HG03066 (cell line): ENCODE data around the gene BACH1.

ENCODE experiments used
- ATAC-seq: cut with Tn5 transposase; IDR thresholded peaks from one replicate; pipeline ENCODE4 v1.9.1; 2021; ENCODE audit warnings: low read depth; ENCODE audit not compliant: unreplicated experiment

BACH1 gene

GRCh38 chr21:29374481-29374880 is 75.8 kb downstream of the BACH1 start:
- no peak for ATAC-seq

- peak; percentile 76 for ATAC-seq
Measured at GRCh38 chr21:29376556-29376955, 77.8 kb downstream of the BACH1 start.

- no peak for ATAC-seq
Measured at GRCh38 chr21:29377266-29377665, 78.5 kb downstream of the BACH1 start.

- no peak for ATAC-seq
Measured at GRCh38 chr21:29378832-29379231, 80.1 kb downstream of the BACH1 start.

GRCh38 chr21:29379517-29380054 is 80.9 kb downstream of the BACH1 start:
- no peak for ATAC-seq

GRCh38 chr21:29382030-29382654 is 83.4 kb downstream of the BACH1 start:
- no peak for ATAC-seq

- ATAC-seq, result no peak
Measured at GRCh38 chr21:29384683-29385359, 86.1 kb downstream of the BACH1 start.

- ATAC-seq, result no peak
Measured at GRCh38 chr21:29385934-29386520, 87.3 kb downstream of the BACH1 start.

GRCh38 chr21:29386803-29387202 is 88.1 kb downstream of the BACH1 start:
- no peak for ATAC-seq

GRCh38 chr21:29387598-29387997 is 88.9 kb downstream of the BACH1 start:
- no peak for ATAC-seq

GRCh38 chr21:29389136-29389535 is 90.4 kb downstream of the BACH1 start:
- ATAC-seq, result no peak

- no peak for ATAC-seq
Measured at GRCh38 chr21:29390778-29391177, 92.1 kb downstream of the BACH1 start.

- ATAC-seq, result no peak
Measured at GRCh38 chr21:29394051-29394450, 95.3 kb downstream of the BACH1 start.
